Jurkat, Clone E6-1 (cell line): ENCODE results near the gene RASSF8. TPM values are rescaled to one million over a fixed set of nuclear protein-coding genes. Genes with fewer than 3 reads are reported as not detected.
A peak's percentile ranks its signal among the peaks of the same experiment; 100 is the strongest.

Experiments used
- DNase-seq: peaks from one replicate; pipeline ENCODE4 v3.0.0-alpha.2; 2011; ENCODE audit warnings: low read depth, low spot score
- H3K4me3 ChIP-seq: 2 replicates; pipeline ENCODE4 v1.5.1; 2011; ENCODE audit warnings: mild to moderate bottlenecking, low read length, control low read depth, moderate library complexity
- polyA plus RNA-seq: library from polyadenylated mRNA; unstranded; fragments of >200 nt; gene quantifications from one replicate; pipeline ENCODE4 v1.2.1, GENCODE V29; 2012; ENCODE audit warnings: missing spikeins; ENCODE audit not compliant: insufficient read length, insufficient read depth

RASSF8 gene
- 9.9 TPM for polyA plus RNA-seq

- peak within 1 kb of the TSS; percentile 28 for H3K4me3 ChIP-seq
- no peak for DNase-seq
Measured at GRCh38 chr12:25958428-25959070, at the start of gene RASSF8. TSS of gene RASSF8 (plus strand) at chr12:25958682. CDS start at chr12:26055344, 96,662 bp downstream.

- DNase-seq = no peak
Measured at GRCh38 chr12:25914551-25914950, 43.9 kb upstream of the RASSF8 start.

GRCh38 chr12:25924491-25925001, 33.9 kb upstream of the RASSF8 start:
- no peak overlapping the region for H3K4me3 ChIP-seq
- no peak for DNase-seq

More at GRCh38 chr12:25914551-25914950, 43.9 kb upstream of the RASSF8 start:
- H3K4me3 ChIP-seq = no peak overlapping the region

GRCh38 chr12:25925064-25925463, 33.4 kb upstream of the RASSF8 start:
- no peak overlapping the region for H3K4me3 ChIP-seq
- DNase-seq = no peak

- H3K4me3 ChIP-seq = no peak overlapping the region
- no peak for DNase-seq
Measured at GRCh38 chr12:25926536-25926935, 31.9 kb upstream of the RASSF8 start.

GRCh38 chr12:25929142-25929541, 29.3 kb upstream of the RASSF8 start:
- no peak overlapping the region for H3K4me3 ChIP-seq
- DNase-seq = no peak

GRCh38 chr12:25932971-25933370, 25.5 kb upstream of the RASSF8 start:
- H3K4me3 ChIP-seq = no peak overlapping the region
- DNase-seq = no peak

- H3K4me3 ChIP-seq = no peak overlapping the region
- DNase-seq = no peak
Measured at GRCh38 chr12:25934456-25934855, 24.0 kb upstream of the RASSF8 start.

GRCh38 chr12:25935355-25936144, 22.9 kb upstream of the RASSF8 start:
- DNase-seq = no peak

GRCh38 chr12:25937096-25937495, 21.4 kb upstream of the RASSF8 start:
- no peak for DNase-seq

More at GRCh38 chr12:25935355-25936144, 22.9 kb upstream of the RASSF8 start:
- no peak overlapping the region for H3K4me3 ChIP-seq

GRCh38 chr12:25938581-25938980, 19.9 kb upstream of the RASSF8 start:
- H3K4me3 ChIP-seq = no peak overlapping the region
- DNase-seq = no peak

More at GRCh38 chr12:25937096-25937495, 21.4 kb upstream of the RASSF8 start:
- H3K4me3 ChIP-seq = no peak overlapping the region

- H3K4me3 ChIP-seq = no peak overlapping the region
- DNase-seq = no peak
Measured at GRCh38 chr12:25939606-25940005, 18.9 kb upstream of the RASSF8 start.

GRCh38 chr12:25940886-25941285, 17.6 kb upstream of the RASSF8 start:
- no peak overlapping the region for H3K4me3 ChIP-seq

GRCh38 chr12:25942709-25943108, 15.8 kb upstream of the RASSF8 start:
- H3K4me3 ChIP-seq = no peak overlapping the region
- no peak for DNase-seq

More at GRCh38 chr12:25940886-25941285, 17.6 kb upstream of the RASSF8 start:
- no peak for DNase-seq

- H3K4me3 ChIP-seq = no peak overlapping the region
- DNase-seq = no peak
Measured at GRCh38 chr12:25943940-25944339, 14.5 kb upstream of the RASSF8 start.

- H3K4me3 ChIP-seq = no peak overlapping the region
- DNase-seq = no peak
Measured at GRCh38 chr12:25949343-25949742, 9.1 kb upstream of the RASSF8 start.

GRCh38 chr12:25950329-25951115, 8.0 kb upstream of the RASSF8 start:
- no peak overlapping the region for H3K4me3 ChIP-seq
- DNase-seq = no peak

- no peak for DNase-seq
- H3K4me3 ChIP-seq = peak overlapping the region; percentile 28
Measured at GRCh38 chr12:25957793-25958427, 572 bp upstream of the RASSF8 start.
